NCI-H345 treated with DMSO at 0.1 percent for 48 hours (cell line): ENCODE results near the gene RNU2-63P.
"Not testable (repeated sequence)": the region's sequence is repeated elsewhere in the genome, so short reads cannot be mapped to it uniquely, and the experiment has no call there.

Source experiments
- DNase-seq: peaks from one replicate; lab custom pipeline; 2025; ENCODE audit not compliant: unreplicated experiment; lab: John Stamatoyannopoulos, UW

The RNU2-63P gene

DNA sequence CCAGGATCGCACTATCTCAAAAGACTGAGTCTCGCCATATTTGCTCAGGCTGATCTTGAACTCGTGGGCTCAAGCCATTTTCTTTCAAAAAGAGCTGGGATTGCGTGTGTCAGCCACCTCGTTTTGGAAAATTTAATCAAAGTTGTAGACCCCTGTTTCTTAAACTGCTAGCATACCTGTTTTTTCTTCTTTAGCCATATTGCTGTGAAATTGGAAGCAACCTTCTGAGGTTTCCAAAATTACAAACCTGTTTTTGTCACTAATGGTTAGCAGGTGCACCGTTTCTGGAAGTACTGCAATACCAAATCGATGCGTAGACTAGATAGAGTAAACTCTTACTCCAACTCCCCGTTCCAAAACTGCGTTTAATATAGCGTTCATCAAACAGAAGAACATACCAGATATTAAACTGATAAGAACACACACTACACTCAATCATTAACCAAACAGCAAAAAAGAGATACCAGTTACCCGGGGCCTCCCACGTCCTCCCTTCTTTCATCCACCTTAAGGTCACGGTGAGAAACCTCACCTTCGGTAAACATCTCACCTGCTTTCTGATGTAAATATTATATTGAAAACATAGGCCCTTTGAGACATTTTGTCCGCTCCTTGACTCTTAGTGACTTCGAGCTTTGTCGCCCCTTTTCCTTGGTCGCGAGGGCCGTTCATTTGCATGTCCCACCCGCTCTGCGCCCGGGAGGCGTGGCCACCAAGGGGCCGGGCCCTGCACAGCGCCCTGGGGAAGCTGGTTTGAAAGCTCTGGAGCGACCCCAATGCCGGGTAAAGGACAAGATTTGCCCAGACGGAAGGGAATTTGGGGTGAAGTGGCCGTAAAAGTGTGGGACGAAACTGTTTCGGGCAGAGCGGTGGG is at the start of gene RNU2-63P:
Gene RNU2-63P, minus strand, starts transcription at position 462 of the 874 bp plus-strand sequence.
- DNase-seq = peak; percentile 53

DNA sequence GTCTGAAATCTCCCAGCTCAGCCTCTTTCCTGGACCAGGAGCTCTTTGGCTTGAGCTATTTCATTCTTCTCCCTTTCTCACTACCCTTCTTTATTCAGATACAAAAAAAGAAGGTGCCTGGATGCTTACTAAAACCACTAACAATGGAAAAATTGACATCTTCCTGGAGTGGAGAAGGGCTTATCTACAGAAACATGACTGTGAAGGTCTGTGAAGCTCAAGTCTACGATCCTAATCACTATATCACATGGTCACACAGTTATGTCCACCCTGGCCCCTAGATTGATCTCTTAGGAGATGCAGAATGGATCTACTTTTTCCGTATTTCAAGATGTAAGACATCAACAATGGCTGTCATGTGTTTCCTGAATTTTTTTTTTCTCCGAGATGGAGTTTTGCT is 44.9 kb upstream of the RNU2-63P start:
- DNase-seq = no peak

DNA sequence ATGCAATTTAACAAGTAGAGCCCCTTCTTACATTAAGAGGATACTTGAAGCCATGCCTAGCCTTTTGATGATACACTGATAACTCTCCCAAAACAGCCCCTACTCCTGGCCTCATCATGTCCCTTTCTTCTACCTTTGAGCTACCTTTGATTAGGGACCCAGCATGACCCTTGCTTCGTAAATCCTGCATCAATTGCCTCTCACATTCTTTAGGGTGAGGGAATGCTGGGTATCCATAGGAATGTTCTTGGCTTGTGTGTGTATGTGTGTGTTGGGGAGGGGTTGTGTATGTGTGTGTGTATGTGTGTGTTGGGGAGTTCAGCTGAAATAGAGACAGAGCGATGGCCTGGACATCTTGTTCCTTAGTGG is 44.5 kb upstream of the RNU2-63P start:
- no peak for DNase-seq

DNA sequence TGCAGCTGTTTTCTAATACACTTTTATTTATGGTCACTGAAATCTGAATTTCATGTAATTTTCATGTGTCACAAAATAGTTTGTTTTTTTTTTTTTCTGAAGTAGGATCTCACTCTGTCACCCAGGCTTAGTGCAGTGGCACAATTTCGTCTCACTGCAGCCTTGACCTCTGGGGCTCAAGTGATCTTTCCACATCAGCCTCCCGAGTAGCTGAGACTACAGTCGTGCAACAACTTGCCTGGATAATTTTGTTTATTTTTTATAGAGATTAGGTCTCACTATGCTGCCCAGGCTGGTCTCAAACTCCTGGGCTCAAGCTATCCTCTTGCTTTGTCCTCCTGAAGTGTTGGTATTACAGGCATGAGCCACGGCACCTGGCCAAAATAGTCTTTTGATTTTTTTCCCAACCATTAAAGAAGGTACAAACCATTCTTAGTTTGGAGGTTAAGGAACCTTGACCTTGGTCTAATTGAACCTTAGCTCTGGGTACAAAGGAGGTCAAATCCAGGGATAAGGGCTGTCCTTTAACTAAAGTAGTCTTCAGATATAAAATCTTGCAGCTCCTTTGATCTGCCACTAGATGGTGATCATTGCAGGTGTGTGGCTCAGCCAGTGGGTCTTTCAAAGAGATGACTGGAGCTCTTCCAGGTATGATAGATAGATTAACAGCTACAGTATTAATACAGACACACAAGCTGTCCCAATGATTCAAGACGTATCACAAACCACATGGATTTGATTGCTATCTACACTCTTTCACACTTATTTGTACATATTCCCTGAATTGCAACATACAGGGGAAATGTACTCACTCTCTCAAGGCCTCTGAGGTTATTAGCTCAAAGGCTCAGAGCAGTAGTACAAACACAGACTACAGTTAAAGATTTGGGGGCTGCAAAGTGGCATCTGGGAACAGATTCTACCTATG is 43.9 kb upstream of the RNU2-63P start:
- peak; percentile 78 for DNase-seq

DNA sequence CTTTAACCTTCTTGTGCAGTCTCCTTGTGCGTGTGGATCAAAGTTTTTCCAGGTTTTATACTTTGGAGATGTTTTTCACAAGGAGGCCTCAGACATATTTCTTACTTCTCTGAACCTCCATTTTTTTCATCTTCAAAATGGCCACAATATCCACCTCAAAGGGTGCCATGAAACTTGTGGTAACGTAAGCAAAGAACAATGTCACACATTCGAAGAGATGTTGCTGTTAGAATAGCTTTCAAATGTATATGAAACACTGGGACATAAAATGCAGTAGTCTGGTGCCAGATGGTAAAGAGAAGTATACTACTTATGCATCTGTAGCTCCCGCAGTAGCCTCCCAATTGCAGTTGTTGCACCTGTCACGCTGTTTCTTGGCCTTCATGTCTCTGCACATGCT is 41.8 kb upstream of the RNU2-63P start:
- DNase-seq = no peak

DNA sequence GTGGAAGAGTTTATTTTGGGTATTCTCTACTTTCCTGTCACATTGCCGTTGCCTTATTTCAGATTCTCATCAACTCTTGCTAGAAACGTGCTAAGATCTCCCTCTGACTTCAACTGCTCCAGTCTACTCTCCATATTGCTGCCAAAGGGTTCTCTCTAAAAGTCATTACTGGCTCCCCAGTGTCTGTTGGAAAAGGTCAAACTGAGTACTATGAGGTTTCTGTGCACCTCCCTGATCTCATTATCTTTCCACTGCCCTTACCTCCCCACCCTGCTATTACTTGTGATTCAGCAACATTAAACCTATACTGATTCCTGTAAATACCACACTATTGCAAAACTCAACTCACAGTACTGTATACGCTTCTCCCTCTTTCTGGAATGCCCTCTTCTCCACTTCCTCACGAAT is 41.1 kb upstream of the RNU2-63P start:
- no peak for DNase-seq

DNA sequence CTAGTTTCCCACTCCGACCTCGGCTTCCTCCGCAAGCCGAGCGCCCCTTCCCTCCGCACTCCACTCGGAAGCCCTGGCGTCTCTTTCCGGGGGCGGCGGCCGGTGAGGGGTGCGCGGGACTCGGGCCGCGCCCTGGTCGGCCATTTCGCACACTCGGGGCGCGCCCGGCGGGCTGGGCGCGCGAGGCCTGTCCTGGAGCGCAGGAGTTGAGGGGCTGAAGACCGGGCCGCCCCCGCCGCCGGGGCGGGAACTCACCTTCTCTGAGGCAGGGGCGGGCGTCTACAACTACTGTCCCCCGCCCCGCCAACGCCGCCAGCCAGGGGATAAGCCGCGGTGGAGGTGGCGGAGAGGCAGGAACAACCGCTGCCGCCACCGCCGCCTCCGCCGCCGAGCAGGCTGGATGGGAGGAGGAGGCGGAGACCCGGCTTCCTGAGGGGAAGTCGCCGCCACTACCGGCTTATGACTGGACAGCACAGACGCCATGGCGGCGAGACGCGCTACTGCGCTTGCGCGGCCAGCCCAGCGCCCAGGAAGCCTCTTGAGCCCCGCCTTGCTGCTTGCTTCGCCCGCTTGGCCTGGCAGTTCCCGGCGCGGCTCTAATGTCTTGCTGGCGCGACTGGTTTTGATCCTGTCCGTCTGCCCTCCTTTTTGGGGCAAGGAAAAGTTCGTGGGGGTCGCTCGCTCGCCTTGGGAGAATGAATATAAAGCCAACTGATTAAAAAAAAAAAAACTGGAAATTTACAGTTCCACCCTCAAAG is 39.2 kb upstream of the RNU2-63P start, which contains the start of gene KRCC1:
Gene KRCC1, minus strand, starts transcription at position 413 of the 758 bp plus-strand sequence. CDS start 27,220 bp downstream, outside the sequence.
- peak; percentile 89 for DNase-seq

DNA sequence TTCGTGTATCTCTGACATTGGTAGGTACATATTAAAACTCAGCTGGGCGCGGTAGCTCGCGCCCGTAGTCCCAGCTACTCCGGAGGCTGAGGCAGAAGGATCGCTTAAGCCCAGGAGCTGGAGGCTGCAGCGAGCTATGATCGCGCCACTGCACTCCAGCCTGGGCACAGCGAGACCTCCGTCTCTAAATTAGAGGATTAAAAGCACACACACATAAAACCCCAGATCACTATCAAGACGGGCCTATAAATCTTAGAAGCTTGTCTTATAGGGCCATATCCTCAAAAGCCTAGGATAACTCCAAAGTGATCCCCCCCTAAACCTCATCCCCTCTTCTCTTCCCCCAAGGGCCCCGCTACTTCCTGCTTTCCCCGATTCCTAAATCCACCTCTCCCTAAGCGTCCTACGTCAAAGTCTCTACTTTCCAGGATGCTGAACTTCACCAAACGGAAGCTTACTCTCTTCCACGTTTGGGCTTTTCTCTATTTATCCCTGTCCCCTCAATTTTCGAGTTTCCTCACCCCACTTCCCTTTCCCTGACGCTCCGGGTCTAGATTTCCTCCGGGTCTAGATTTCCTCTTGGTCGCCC is 38.5 kb upstream of the RNU2-63P start:
- DNase-seq = peak; percentile 22

DNA sequence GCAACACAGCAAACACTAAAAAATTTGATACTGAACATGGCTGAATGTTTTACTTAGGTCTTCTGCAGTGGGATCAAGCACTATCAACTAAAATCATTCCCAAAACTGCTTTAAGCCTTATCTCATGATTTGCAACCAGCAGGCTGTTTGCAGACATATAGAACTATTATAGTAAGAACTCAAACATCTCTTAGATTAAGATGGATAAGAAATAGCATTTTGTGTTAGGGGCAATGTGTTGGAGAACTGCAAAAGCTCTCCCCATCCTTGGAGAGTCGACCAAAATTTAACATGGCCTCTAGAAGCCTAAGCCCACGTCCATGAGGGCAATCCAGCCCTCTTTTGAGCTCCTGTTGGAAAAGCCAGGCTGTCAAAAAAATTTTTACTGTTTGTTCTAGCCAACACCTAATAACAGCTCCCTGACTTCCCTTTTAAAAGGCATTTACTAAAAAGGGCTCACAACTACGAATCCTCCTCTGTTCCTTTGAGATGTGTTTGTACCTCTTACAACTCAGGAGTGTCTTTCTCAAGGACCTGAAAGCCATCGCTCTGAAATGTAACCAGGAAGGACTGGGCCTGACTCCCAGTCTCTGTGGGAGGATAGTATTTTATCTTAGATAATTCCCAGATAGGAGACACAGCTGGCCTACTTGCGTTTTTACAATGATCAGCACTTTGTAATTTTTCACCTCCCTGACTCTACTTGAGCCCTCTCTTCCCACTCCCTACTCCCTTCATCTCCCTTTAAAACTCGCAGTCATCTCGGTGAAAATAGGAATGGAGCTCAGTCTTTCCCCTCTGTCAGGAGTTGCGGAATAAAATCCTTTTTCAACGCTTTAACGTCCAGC is 37.8 kb upstream of the RNU2-63P start:
- DNase-seq = peak; percentile 4

DNA sequence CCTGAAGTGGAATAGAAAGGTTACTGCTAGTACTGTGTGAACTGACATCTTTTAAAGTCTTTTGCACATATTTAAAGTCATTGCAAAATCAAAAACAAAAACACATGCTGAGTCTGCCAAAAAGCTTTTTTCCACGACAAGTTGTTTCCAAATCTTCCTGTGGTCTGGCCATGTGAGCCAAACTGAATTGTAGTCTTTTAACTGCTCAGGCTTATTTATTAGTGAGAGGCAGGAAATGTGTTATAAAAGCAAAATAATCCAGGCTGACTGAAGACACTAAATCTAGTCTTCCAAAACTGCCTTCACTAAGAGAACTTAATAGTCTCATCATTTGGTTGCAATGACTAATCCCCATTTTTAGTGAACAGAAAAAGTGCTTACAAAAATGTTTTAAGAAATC is 36.9 kb upstream of the RNU2-63P start:
- no peak for DNase-seq

DNA sequence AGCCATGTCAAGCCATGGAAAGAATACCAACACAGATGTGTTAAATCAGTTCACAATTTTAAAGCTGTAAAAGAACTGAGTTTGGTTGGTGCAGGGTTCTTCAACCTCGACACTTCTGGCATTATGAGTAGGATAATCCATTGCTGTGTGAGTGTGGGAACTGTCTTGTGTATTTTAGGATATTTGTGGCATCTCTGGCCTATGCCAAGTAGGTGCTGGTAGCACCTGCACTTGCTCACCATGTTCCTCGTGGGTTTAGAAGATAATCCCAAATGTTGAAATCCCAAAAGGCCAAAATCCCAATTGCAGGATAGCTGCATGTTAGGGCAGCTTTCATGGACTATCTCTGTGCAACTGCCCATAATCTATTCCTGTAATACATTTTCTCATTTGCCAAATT is 35.4 kb upstream of the RNU2-63P start:
- DNase-seq = no peak

DNA sequence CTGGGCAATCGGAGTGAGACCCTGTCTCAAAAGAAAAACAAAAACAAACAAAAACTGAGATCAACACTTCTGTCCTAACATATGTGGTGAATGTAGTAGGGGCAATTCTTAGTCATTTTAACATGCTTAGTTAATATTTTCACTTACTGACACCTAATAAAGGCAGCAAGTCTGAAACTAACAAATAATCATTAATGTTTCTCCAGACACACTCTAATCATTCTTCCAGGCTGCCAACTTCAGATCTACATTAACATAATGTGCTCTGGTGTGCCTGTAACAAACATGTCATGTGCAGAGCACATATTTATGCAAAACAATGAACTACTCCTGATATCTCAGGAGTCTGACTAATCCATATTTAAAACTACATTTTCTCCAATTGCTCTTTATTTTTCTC is 33.3 kb upstream of the RNU2-63P start:
- no peak for DNase-seq

DNA sequence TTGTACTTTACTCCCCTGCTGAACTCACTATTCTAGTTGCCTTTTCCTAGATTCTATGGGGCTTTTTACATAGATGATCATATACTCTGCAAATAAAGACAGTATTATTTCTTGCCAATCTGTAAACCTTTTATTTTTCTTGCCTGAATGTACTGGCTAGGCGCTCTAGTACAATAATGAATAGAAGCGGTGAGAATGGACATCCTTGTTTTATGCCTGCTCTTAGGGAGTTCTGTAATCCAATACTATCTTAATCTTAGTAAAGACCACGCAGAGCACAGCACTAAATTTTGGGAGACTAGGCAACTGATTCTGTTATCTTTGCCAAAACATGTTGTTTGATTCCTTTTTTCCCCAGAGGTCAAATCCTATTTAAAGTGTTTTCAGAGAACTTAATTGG is 32.2 kb upstream of the RNU2-63P start:
- DNase-seq = no peak

DNA sequence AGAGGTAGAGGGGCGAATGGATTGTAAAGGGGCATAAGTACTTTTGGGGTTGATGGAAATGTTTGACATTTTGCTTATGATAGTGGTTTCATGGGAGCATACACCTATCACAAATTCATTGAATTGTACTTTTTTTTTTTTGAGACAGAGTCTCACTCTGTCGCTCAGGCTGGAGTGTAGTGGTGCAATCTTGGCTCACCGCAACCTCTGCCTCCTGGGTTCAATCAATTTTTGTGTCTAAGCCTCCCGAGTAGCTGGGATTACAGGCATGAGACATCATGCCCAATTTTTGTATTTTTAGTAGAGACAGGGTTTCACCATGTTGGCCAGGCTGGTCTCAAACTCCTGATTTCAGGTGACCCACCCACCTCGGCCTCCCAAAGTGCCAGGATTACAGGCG is 29.2 kb upstream of the RNU2-63P start:
- DNase-seq = not testable (repeated sequence)

DNA sequence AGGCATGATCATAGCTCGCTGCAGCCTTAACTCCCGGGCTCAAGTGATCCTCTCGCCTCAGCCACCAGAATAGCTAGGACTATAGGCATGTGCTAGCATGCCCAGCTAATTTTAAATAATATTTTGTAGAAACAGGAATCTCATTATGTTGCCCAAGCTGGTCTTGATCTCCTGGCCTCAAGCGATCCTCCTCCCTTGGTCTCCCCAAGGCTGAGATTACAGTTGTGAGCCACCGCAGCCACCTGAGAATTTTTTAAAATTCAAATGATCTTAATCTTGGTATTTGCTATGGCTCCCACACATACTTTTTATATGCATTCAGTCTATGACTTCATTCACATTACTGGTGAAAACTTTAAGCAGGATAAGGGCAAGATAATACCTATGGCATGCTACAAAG is 26.1 kb upstream of the RNU2-63P start:
- DNase-seq = no peak

DNA sequence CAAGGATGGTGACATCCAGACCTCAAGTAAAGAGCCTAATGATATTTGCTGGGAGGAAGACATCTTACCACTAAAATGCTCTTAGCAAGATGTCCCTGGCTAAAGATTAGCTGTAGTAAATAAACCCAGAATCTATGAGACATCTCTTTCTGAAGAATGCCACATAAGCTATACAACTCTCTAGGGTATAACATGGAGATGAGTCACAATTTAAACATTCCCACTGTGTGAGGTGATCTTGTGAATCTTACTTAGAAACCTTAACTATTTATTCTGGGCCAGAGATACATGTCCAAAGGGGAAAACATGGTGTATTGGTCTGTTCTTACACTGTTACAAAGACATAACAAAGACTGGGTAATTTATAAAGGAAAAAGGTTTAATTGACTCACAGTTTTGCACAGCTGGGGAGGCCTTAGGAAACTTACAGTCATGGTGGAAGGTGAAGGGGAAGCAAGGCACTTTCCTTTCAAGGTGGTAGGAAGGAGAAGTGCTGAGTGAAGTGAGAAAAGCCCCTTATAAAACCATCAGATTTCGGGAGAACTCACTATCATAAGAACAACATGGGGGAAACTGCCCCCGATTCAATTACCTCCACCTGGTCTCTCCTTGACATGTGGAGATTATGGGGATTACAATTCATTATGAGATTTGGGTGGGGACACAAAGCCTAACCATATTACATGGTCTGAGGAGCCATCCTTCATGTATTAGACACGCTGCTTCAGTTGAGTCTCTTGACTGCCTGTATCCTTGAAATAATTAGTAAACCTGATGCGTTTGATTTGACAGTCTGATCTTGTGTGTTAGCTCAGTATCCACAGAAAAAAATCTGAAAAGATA is 22.1 kb upstream of the RNU2-63P start:
- no peak for DNase-seq

DNA sequence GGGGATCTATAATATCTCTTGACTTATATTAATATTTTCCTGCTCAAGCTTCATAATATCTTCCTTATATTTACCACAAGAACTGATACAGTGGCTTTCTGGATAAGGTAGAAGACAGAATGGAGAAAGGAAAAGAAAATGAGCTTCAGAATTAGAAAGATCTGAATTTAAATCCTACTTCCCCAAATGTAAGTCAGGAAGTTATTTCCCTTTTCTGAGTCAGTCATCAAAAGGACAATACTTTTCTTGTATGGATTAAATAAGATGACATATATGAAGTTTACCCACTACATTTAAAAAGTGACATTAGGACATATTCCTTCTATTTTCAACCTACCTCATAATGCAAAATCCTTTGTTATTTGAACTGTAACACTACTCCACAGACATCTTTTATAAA is 20.3 kb upstream of the RNU2-63P start:
- no peak for DNase-seq

DNA sequence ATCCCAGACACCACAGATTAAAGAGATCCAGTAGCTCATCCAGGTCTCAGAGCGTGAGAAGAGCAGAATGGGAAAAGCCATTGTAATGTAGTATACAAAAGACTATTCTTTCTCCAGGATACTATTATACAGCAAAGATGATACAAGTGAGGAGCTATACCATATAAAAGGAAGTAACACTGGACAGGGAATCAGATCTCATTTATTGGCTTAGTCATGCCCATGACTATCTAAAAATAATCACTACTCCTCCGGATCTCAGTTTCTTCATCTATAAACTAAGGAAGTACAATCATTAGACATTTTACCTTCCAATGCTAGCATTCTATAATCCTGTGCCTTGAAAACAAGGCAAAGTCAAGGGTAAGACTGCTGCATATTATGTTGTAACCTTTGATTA is 19.8 kb upstream of the RNU2-63P start:
- no peak for DNase-seq
